ENCODE data around the gene ACSF2.

- TF ChIP-seq CTCF (IDR thresholded peaks at IDR 0.05; ENCODE audit: insufficient read depth, low read length, poor library complexity, severe bottlenecking) = no peak
- no peak for TF ChIP-seq EZH2phosphoT487 (conservative IDR thresholded peaks at IDR 0.05; ENCODE audit: low read length)
These were observed 41.3 kb downstream of the ACSF2 start for GRCh38 chr17:50467114-50467854.

All from SU-DHL-6 (cell line).